CD4-positive, alpha-beta T cell (primary cell): ENCODE results near the gene CACNG8. TPM values are rescaled to one million over a fixed set of nuclear protein-coding genes. Genes with fewer than 3 reads are reported as not detected.

ENCODE experiments used
- ATAC-seq: fragments of 200-7000 bp; cut with Tn5 transposase; one replicate; pipeline ENCODE4 v1.10.0; 2022; ENCODE audit warnings: mild to moderate bottlenecking; ENCODE audit not compliant: poor library complexity
- CTCF ChIA-PET: fragments of 350-600 bp; sonication (Branson Sonifier 250); formaldehyde crosslinking; loops from one replicate; lab custom pipeline; 2021; ENCODE audit warnings: antibody characterized with exemption, inconsistent platforms; lab: Charles Lee
- POLR2A ChIA-PET: fragments of 350-600 bp; sonication (Branson Sonifier 250); formaldehyde crosslinking; loops from one replicate; lab custom pipeline; 2021; ENCODE audit warnings: antibody characterized with exemption, inconsistent platforms; lab: Charles Lee
- DNase-seq, 14 experiments: peaks; one replicate each; pipeline ENCODE4 v3.0.0-alpha.2; 2013 to 2020; ENCODE audit warnings: mixed read lengths in 2 of 14
- H3K27ac ChIP-seq, 2 donors: one replicate each; pipeline versions ENCODE4 v1.5.1 to v1.7.0; 2013; ENCODE audit warnings: low read length in 2 of 2, low read depth in 1 of 2, mild to moderate bottlenecking in 1 of 2
- H3K27me3 ChIP-seq, 2 experiments: 1 replicate in 1 of 2; 2 replicates in 1 of 2; pipeline versions ENCODE4 v1.6.1 to v1.7.0; 2013; ENCODE audit warnings: low read length in 2 of 2, control low read depth in 1 of 2, mild to moderate bottlenecking in 1 of 2, moderate library complexity in 1 of 2; ENCODE audit not compliant: insufficient read depth in 2 of 2, control insufficient read depth in 1 of 2
- H3K36me3 ChIP-seq: one replicate; pipeline ENCODE4 v1.6.1; 2013; ENCODE audit warnings: low read length, control low read depth; ENCODE audit not compliant: insufficient read depth
- H3K4me1 ChIP-seq: one replicate; pipeline ENCODE4 v1.6.1; 2013; ENCODE audit warnings: low read length, control low read depth; ENCODE audit not compliant: insufficient read depth
- H3K4me3 ChIP-seq: one replicate; pipeline ENCODE4 v1.5.1; 2013; ENCODE audit warnings: mild to moderate bottlenecking, low read length, moderate library complexity
- H3K9me3 ChIP-seq, 2 experiments: 1 replicate in 1 of 2; 2 replicates in 1 of 2; pipeline versions ENCODE4 v1.6.1 to v1.7.0; 2013; ENCODE audit warnings: low read length in 2 of 2, mild to moderate bottlenecking in 2 of 2, control low read depth in 1 of 2, moderate library complexity in 1 of 2; ENCODE audit not compliant: control insufficient read depth in 1 of 2, insufficient read depth in 1 of 2
- H3K27ac Mint-ChIP-seq: one replicate; pipeline ENCODE4 v1.8.0; 2020; ENCODE audit warnings: mixed read lengths
- H3K27me3 Mint-ChIP-seq: one replicate; pipeline ENCODE4 v1.8.0; 2021; ENCODE audit warnings: mixed read lengths
- H3K36me3 Mint-ChIP-seq: one replicate; pipeline ENCODE4 v1.8.0; 2021; ENCODE audit warnings: low read depth, mixed read lengths
- H3K4me1 Mint-ChIP-seq: one replicate; pipeline ENCODE4 v1.8.0; 2021; ENCODE audit warnings: low read depth, mixed read lengths
- H3K4me3 Mint-ChIP-seq: one replicate; pipeline ENCODE4 v1.8.0; 2020; ENCODE audit warnings: mild to moderate bottlenecking, mixed read lengths
- H3K9me3 Mint-ChIP-seq: one replicate; pipeline ENCODE4 v1.8.0; 2020; ENCODE audit warnings: mixed read lengths
- intact Hi-C, 2 experiments: fragments of 100-400 bp; cut with DNase I in 1 of 2; cut with micrococcal nuclease in 1 of 2; formaldehyde crosslinking; loops; one replicate each; pipeline versions ENCODE4 v1.15.1 to v1.9.0; 2023 to 2025; cut with DNase I, micrococcal nuclease
- total RNA-seq, 174 experiments: library from RNA in 2 of 174; stranded (reverse) in 2 of 174; gene quantifications; one replicate each; pipeline ENCODE4 v1.2.3 and lab custom pipeline; 2021 to 2026
- TF ChIP-seq, protein P1 (sequence below): fragments of 200-600 bp; IDR thresholded peaks from one replicate; pipeline ENCODE4 v1.8.0; 2022; ENCODE audit warnings: antibody characterized with exemption, mild to moderate bottlenecking

The CACNG8 gene
- total RNA-seq, 2 experiments from 2014 or later: not detected

GRCh38 chr19:54024660-54025059 is 61.9 kb downstream of the CACNG8 start:
- POLR2A ChIA-PET: interaction anchor here (0.7 kb wide), 1 partner anchor 553 kb away, joined by 3 read pairs; no protein-coding TSS in a partner anchor
- Histone ChIP-seq H3K4me1 (peaks cover 6% of the 10 kb centered on the region), H3K4me3 (no peak overlapping the region), H3K27ac (no peak overlapping the region), H3K36me3 (no peaks in the 10 kb centered on the region), H3K27me3 (peaks cover 10 to 22% of the 10 kb centered on the region in 2 experiments), H3K9me3 (peaks cover 0 to 6% of the 10 kb centered on the region in 2 experiments)
- Mint-ChIP-seq H3K4me3 (no peak overlapping the region), H3K36me3 (no peaks in the 10 kb centered on the region), H3K27ac (no peak overlapping the region), H3K4me1 (no peaks in the 10 kb centered on the region), H3K27me3 (peaks cover 53% of the 10 kb centered on the region), H3K9me3 (no peaks in the 10 kb centered on the region)
- DNase-seq (no peak), ATAC-seq (no peak)
- TF ChIP-seq, protein P1, sequence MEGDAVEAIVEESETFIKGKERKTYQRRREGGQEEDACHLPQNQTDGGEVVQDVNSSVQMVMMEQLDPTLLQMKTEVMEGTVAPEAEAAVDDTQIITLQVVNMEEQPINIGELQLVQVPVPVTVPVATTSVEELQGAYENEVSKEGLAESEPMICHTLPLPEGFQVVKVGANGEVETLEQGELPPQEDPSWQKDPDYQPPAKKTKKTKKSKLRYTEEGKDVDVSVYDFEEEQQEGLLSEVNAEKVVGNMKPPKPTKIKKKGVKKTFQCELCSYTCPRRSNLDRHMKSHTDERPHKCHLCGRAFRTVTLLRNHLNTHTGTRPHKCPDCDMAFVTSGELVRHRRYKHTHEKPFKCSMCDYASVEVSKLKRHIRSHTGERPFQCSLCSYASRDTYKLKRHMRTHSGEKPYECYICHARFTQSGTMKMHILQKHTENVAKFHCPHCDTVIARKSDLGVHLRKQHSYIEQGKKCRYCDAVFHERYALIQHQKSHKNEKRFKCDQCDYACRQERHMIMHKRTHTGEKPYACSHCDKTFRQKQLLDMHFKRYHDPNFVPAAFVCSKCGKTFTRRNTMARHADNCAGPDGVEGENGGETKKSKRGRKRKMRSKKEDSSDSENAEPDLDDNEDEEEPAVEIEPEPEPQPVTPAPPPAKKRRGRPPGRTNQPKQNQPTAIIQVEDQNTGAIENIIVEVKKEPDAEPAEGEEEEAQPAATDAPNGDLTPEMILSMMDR: no peak
- intact Hi-C loops: loop anchor here (1.0 to 5.0 kb wide), 5 partner anchors 117 to 827 kb away; partner anchors contain the start of gene CACNG7 (in 1 of the 2)
- CTCF ChIA-PET: interaction anchor here (0.8 to 1.2 kb wide), 4 partner anchors 17 to 232 kb away, joined by 3 to 6 read pairs (median 4); no protein-coding TSS in a partner anchor

GRCh38 chr19:54026656-54027055 is 63.9 kb downstream of the CACNG8 start:
- Mint-ChIP-seq H3K4me1 (no peaks in the 10 kb centered on the region), H3K9me3 (no peaks in the 10 kb centered on the region), H3K27me3 (peaks cover 55% of the 10 kb centered on the region), H3K4me3 (no peak overlapping the region), H3K27ac (no peak overlapping the region), H3K36me3 (no peaks in the 10 kb centered on the region)
- Histone ChIP-seq H3K36me3 (no peaks in the 10 kb centered on the region), H3K4me3 (no peak overlapping the region), H3K27ac (no peak overlapping the region), H3K27me3 (peaks cover 12 to 22% of the 10 kb centered on the region in 2 experiments), H3K4me1 (peaks cover 8% of the 10 kb centered on the region), H3K9me3 (peaks cover 0 to 6% of the 10 kb centered on the region in 2 experiments)
- intact Hi-C loops: loop anchor here in 1 of 2 experiments (5.0 kb wide), 1 partner anchor 829 kb away; no protein-coding TSS in a partner anchor
- ATAC-seq (no peak), DNase-seq (no peak)
- ChIA-PET CTCF (interaction anchor here (0.6 kb wide), 1 partner anchor 909 kb away, joined by 3 read pairs; no protein-coding TSS in a partner anchor), POLR2A (no interaction called here)
- TF ChIP-seq, protein P1: no peak

DNA sequence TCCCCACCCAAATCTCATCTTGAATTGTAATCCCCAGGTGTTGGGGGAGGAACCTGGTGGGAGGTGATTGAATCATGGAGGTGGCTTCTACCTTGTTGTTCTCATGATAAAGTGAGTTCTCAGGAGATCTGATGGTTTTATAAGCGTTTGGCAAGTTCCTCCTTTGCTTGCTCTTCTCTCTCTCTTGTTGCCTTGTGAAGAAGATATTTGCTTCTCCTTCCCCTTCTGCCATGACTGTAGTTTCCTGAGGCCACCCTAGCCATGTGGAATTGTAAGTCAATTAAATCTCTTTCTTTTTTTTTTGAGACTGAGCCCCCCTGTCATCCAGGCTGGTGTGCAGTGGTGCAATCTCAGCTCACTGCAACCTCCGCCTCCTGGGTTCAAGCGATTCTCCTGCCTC is 66.6 kb downstream of the CACNG8 start:
- Mint-ChIP-seq H3K27me3 (peaks cover 38% of the 10 kb centered on the region), H3K9me3 (no peaks in the 10 kb centered on the region), H3K4me1 (no peaks in the 10 kb centered on the region), H3K27ac (no peak overlapping the region), H3K4me3 (no peak overlapping the region), H3K36me3 (no peaks in the 10 kb centered on the region)
- CTCF ChIA-PET: interaction anchor here (0.6 to 1.7 kb wide), 4 partner anchors 8 to 236 kb away, joined by 3 to 19 read pairs (median 4); no protein-coding TSS in a partner anchor
- Histone ChIP-seq H3K4me1 (peaks cover 2% of the 10 kb centered on the region), H3K27ac (no peak overlapping the region), H3K27me3 (peaks cover 3 to 6% of the 10 kb centered on the region in 2 experiments), H3K4me3 (no peak overlapping the region), H3K36me3 (no peaks in the 10 kb centered on the region), H3K9me3 (peaks cover 0 to 4% of the 10 kb centered on the region in 2 experiments)
- intact Hi-C loops: loop anchor here in 1 of 2 experiments (5.0 kb wide), 1 partner anchor 832 kb away; no protein-coding TSS in a partner anchor
- TF ChIP-seq, protein P1: no peak
- no peak for DNase-seq
- POLR2A ChIA-PET: no interaction called here
- no peak for ATAC-seq
